Body of pancreas (tissue), 4 donors: ENCODE measurements around the gene WASL. TPM values are rescaled to one million over a fixed set of nuclear protein-coding genes. Genes with fewer than 3 reads are reported as not detected.

Experiments
- ATAC-seq: fragments of 150-250 bp; one replicate; pipeline ENCODE4 v1.9.1; 2016
- DNase-seq, 4 donors: peaks; one replicate each; pipeline ENCODE4 v3.0.0-alpha.2; 2019
- H3K27ac ChIP-seq, 4 donors: fragments of 200-600 bp; sonication (generic); 1 replicate in 3 of 4; 2 replicates in 1 of 4; pipeline versions ENCODE4 v1.5.1 to v1.6.1; 2016 to 2019; ENCODE audit warnings: mild to moderate bottlenecking in 1 of 4, mixed read lengths in 1 of 4, moderate library complexity in 1 of 4
- H3K27me3 ChIP-seq, 2 donors: fragments of 200-600 bp; sonication (generic); one replicate each; pipeline ENCODE4 v1.6.0; 2016; ENCODE audit warnings: mild to moderate bottlenecking in 1 of 2
- H3K36me3 ChIP-seq, 2 donors: fragments of 200-600 bp; sonication (generic); replicated peaks in 1 of 2; 2 replicates each; pipeline ENCODE4 v1.5.1; 2016; ENCODE audit warnings: low read depth in 2 of 2; ENCODE audit not compliant: insufficient read depth in 1 of 2
- H3K4me1 ChIP-seq: fragments of 200-600 bp; sonication (generic); one replicate; pipeline ENCODE4 v1.6.0; 2016
- H3K4me3 ChIP-seq, 2 donors: fragments of 200-600 bp; sonication (generic); 1 replicate in 1 of 2; 2 replicates in 1 of 2; pipeline ENCODE4 v1.5.1; 2016 to 2019
- H3K9me3 ChIP-seq, 3 donors: fragments of 200-600 bp; sonication (generic); 1 replicate in 2 of 3; 2 replicates in 1 of 3; pipeline ENCODE4 v1.5.1; 2016
- POLR2A ChIP-seq, 3 donors: fragments of 450-650 bp; IDR thresholded peaks; one replicate each; pipeline ENCODE4 v1.6.1; 2016; ENCODE audit warnings: antibody characterized with exemption in 3 of 3, mild to moderate bottlenecking in 2 of 3
- WGBS, 2 donors: methylation state at CpG; one replicate each; pipeline ENCODE4 v1.1.5; 2017; 5-methylcytosine and 5-hydroxymethylcytosine counted together
- intact Hi-C: fragments of 100-400 bp; cut with DNase I; formaldehyde crosslinking; loops from one replicate; pipeline ENCODE4 v1.15.1; 2023
- total RNA-seq, 2 donors: library from RNA; depleted of rRNA; stranded (reverse); fragments of >200 nt; gene quantifications; one replicate each; pipeline ENCODE4 v1.1.0, GENCODE V29; 2016
- TF ChIP-seq, protein P1 (sequence below), 7 experiments: fragments of 450-650 bp in 4 of 7; fragments of 200-600 bp in 3 of 7; sonication (generic) in 3 of 7; IDR thresholded peaks; one replicate each; pipeline ENCODE4 v1.5.1; 2016 to 2019; ENCODE audit warnings: antibody characterized with exemption in 7 of 7

The WASL gene
- total RNA-seq, 2 donors from 2014 or later, result 12.9 to 20.5 TPM

DNA sequence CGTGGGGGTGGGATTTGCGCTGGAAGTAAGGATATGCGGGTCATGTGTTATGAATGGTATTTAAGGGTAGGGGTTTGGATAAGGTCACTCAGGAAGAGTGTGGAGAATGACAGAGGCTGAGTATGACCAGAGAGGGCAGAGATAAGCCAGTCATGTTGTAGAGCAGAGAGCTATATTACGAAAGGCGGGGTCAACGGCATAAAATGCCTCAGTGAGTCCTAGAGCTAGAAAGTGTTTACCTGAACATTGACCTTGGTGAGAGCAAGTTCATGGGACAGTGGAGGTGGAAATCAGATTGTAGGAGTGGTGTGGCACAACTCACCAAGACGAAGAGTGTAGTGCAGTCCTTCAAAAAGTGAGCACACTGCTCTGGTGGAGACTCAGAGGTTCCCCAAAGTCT, 79.3 kb downstream of the WASL start:
- DNase-seq (no peak), ATAC-seq (no peak)
- Histone ChIP-seq H3K27ac (no peak overlapping the region), H3K9me3 (no peaks in the 10 kb centered on the region), H3K4me3 (no peak overlapping the region), H3K36me3 (no peaks in the 10 kb centered on the region), H3K4me1 (peaks cover 7% of the 10 kb centered on the region), H3K27me3 (no peaks in the 10 kb centered on the region)
- TF ChIP-seq, protein P1, sequence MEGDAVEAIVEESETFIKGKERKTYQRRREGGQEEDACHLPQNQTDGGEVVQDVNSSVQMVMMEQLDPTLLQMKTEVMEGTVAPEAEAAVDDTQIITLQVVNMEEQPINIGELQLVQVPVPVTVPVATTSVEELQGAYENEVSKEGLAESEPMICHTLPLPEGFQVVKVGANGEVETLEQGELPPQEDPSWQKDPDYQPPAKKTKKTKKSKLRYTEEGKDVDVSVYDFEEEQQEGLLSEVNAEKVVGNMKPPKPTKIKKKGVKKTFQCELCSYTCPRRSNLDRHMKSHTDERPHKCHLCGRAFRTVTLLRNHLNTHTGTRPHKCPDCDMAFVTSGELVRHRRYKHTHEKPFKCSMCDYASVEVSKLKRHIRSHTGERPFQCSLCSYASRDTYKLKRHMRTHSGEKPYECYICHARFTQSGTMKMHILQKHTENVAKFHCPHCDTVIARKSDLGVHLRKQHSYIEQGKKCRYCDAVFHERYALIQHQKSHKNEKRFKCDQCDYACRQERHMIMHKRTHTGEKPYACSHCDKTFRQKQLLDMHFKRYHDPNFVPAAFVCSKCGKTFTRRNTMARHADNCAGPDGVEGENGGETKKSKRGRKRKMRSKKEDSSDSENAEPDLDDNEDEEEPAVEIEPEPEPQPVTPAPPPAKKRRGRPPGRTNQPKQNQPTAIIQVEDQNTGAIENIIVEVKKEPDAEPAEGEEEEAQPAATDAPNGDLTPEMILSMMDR (IDR thresholded peaks at IDR 0.05), result no peak
- TF ChIP-seq POLR2A (IDR thresholded peaks at IDR 0.05), result no peak
- intact Hi-C loops, result no loop called here
- 87 to 88% methylated on average over 7 of the region's 7 CpGs for WGBS, 2 donors

DNA sequence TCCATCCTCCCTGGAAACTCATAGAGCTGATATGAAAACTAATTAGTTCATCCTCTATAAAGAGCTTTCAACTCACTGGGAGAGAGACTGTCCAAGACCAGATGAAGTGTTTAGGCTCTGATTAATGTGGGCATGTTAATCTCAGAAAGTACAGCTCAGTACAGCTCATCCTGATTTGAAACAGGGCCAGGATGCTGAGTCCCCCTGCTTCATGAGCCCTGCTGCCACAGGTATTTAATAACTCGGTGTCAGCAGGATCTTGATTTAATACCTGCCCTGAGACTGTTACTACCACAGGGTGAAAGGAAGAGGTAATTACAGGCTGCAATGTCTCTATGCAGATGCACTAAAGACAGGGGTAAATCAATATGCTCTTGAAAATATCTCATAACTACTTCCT, 82.3 kb downstream of the WASL start:
- Histone ChIP-seq H3K9me3 (no peaks in the 10 kb centered on the region), H3K27ac (no peak overlapping the region), H3K27me3 (no peaks in the 10 kb centered on the region), H3K4me3 (no peak overlapping the region), H3K4me1 (peaks cover 7% of the 10 kb centered on the region), H3K36me3 (no peaks in the 10 kb centered on the region)
- DNase-seq (no peak), ATAC-seq (no peak)
- intact Hi-C loops, result no loop called here
- WGBS, 2 donors, result 45 to 57% methylated on average over 1 of the region's 1 CpG
- no peak for TF ChIP-seq POLR2A (IDR thresholded peaks at IDR 0.05)
- TF ChIP-seq, protein P1 (IDR thresholded peaks at IDR 0.05), result no peak

DNA sequence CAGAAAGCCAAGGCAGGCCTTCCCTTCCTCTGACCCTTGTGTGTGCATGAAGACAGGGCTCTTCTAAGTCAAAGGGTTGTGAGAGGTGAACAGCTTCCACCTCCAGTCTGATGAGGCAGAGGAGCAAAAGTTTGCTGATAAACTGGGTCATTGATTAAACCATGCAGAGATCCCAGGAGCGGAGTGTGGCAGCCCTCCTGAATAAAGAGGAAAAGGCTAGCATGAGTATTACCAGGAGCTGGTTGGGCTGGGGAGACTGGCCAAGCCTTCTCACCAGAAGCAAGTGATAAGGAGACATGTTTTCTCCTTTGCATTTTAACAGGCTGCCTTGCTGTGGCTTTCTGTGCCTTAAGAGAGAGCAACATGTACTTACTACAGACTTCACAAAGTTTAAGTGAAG, 82.9 kb downstream of the WASL start:
- ATAC-seq, result peak; percentile 56
- 13 to 19% methylated on average over 1 of the region's 1 CpG for WGBS, 2 donors
- H3K27me3 ChIP-seq, result no peaks in the 10 kb centered on the region
- peaks cover 7% of the 10 kb centered on the region for H3K4me1 ChIP-seq
- DNase-seq, result peak in 1 of 4 donors; percentile 49
- H3K9me3 ChIP-seq, result no peaks in the 10 kb centered on the region
- intact Hi-C loops, result no loop called here
- no peaks in the 10 kb centered on the region for H3K36me3 ChIP-seq
- TF ChIP-seq POLR2A (IDR thresholded peaks at IDR 0.05), result no peak
- TF ChIP-seq, protein P1 (IDR thresholded peaks at IDR 0.05), result no peak
- no peak overlapping the region for H3K27ac ChIP-seq
- no peak overlapping the region for H3K4me3 ChIP-seq

DNA sequence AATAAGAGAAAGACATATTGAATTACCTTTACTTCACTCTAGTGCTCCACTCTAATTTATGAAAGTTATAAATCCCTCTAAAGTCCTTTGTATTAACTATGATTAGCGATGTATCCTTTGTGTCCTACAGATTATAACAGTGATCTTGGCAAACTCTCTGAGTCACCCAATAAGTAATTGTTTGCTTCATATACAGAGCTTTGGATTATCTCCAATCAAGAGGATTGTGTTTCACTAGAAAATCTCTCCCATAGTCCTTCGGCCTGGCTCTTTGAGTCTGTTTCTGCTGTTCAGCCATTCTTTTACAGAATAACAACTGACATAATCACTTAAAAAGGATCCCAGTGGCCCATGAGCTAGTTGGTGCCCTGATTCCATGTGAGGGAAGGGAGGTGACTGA, 83.6 kb downstream of the WASL start:
- no peaks in the 10 kb centered on the region for H3K9me3 ChIP-seq
- 44 to 47% methylated on average over 2 of the region's 2 CpGs for WGBS, 2 donors
- no peaks in the 10 kb centered on the region for H3K36me3 ChIP-seq
- no peak for DNase-seq
- no peak for ATAC-seq
- TF ChIP-seq, protein P1 (IDR thresholded peaks at IDR 0.05), result no peak
- TF ChIP-seq POLR2A (IDR thresholded peaks at IDR 0.05), result no peak
- no peak overlapping the region for H3K27ac ChIP-seq
- no peak overlapping the region for H3K4me3 ChIP-seq
- intact Hi-C loops, result no loop called here
- peaks cover 7% of the 10 kb centered on the region for H3K4me1 ChIP-seq
- no peaks in the 10 kb centered on the region for H3K27me3 ChIP-seq

DNA sequence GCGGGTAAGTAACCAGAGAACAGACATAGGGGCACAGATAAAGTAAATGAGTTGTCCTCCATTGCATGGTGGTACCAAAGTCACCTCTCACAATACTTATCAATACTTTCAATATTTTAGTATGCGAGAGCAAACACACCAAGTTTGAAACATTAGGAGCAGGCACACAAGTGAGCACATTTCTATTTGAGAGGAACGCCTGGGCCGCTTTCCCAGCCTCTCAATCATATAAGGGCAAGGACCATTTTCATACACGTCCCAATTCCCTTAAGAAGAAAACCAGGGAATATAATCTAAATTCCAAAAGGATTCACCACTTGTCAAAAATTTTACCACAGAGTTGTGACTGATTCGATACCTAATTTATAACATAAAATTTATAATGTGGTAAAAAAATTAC, 85.6 kb downstream of the WASL start:
- H3K9me3 ChIP-seq, result no peaks in the 10 kb centered on the region
- H3K27me3 ChIP-seq, result no peaks in the 10 kb centered on the region
- H3K36me3 ChIP-seq, result no peaks in the 10 kb centered on the region
- H3K4me1 ChIP-seq, result peaks cover 7% of the 10 kb centered on the region
- no peak overlapping the region for H3K27ac ChIP-seq
- intact Hi-C loops, result no loop called here
- ATAC-seq (no peak), DNase-seq (no peak)
- WGBS, 2 donors, result 94 to 95% methylated on average over 6 of the region's 6 CpGs
- no peak overlapping the region for H3K4me3 ChIP-seq
- TF ChIP-seq POLR2A (IDR thresholded peaks at IDR 0.05), result no peak
- TF ChIP-seq, protein P1 (IDR thresholded peaks at IDR 0.05), result no peak
